Esophagus squamous epithelium (tissue), 5 donors: ENCODE measurements around the gene EPB41L4B. TPM values are rescaled to one million over a fixed set of nuclear protein-coding genes. Genes with fewer than 3 reads are reported as not detected.

Experiments
- DNase-seq: peaks from one replicate; lab custom pipeline; 2025; lab: John Stamatoyannopoulos, UW
- H3K27ac ChIP-seq, 4 donors: fragments of 200-600 bp; sonication (generic); one replicate each; pipeline ENCODE4 v1.5.1; 2016 to 2019; ENCODE audit warnings: mild to moderate bottlenecking in 1 of 4
- H3K27me3 ChIP-seq, 4 donors: fragments of 200-600 bp; sonication (generic); 1 replicate in 3 of 4; 2 replicates in 1 of 4; pipeline versions ENCODE4 v1.5.1 to v1.6.0; 2017 to 2021; ENCODE audit warnings: antibody characterized with exemption in 1 of 4
- H3K36me3 ChIP-seq, 3 donors: fragments of 200-600 bp; sonication (generic); one replicate each; pipeline ENCODE4 v1.5.1; 2016 to 2019
- H3K4me1 ChIP-seq, 3 donors: fragments of 200-600 bp; sonication (generic); one replicate each; pipeline ENCODE4 v1.5.1; 2017 to 2019
- H3K4me3 ChIP-seq, 4 donors: fragments of 200-600 bp; sonication (generic); 1 replicate in 3 of 4; 2 replicates in 1 of 4; pipeline ENCODE4 v1.5.1; 2016 to 2019; ENCODE audit warnings: mild to moderate bottlenecking in 2 of 4, moderate library complexity in 1 of 4
- H3K9me3 ChIP-seq, 3 donors: fragments of 200-600 bp; sonication (generic); one replicate each; pipeline ENCODE4 v1.5.1; 2016 to 2019
- CTCF ChIP-seq, 6 experiments: fragments of 450-650 bp in 4 of 6; fragments of 200-600 bp in 2 of 6; sonication (generic) in 2 of 6; IDR thresholded peaks; one replicate each; pipeline ENCODE4 v1.5.1; 2016 to 2019; ENCODE audit warnings: antibody characterized with exemption in 6 of 6, mild to moderate bottlenecking in 4 of 6, moderate library complexity in 4 of 6
- POLR2A ChIP-seq, 4 donors: fragments of 450-650 bp; IDR thresholded peaks; one replicate each; pipeline ENCODE4 v1.6.1; 2017; ENCODE audit warnings: antibody characterized with exemption in 4 of 4, mild to moderate bottlenecking in 4 of 4, moderate library complexity in 3 of 4
- WGBS, 2 donors: methylation state at CpG; one replicate each; pipeline ENCODE4 v1.1.5; 2018; 5-methylcytosine and 5-hydroxymethylcytosine counted together
- intact Hi-C: fragments of 100-400 bp; cut with DNase I; formaldehyde crosslinking; loops from one replicate; pipeline ENCODE4 v1.15.0; 2022
- total RNA-seq, 4 donors: library from RNA; depleted of rRNA; stranded (reverse); fragments of >200 nt; gene quantifications; one replicate each; pipeline ENCODE4 v1.1.0, GENCODE V29; 2016
- donor health status: DM: yes; HTN: yes; CAD: no.

Gene EPB41L4B
- total RNA-seq, 4 donors from 2014 or later: 0.45 to 3.8 (median 1.8) TPM

DNA sequence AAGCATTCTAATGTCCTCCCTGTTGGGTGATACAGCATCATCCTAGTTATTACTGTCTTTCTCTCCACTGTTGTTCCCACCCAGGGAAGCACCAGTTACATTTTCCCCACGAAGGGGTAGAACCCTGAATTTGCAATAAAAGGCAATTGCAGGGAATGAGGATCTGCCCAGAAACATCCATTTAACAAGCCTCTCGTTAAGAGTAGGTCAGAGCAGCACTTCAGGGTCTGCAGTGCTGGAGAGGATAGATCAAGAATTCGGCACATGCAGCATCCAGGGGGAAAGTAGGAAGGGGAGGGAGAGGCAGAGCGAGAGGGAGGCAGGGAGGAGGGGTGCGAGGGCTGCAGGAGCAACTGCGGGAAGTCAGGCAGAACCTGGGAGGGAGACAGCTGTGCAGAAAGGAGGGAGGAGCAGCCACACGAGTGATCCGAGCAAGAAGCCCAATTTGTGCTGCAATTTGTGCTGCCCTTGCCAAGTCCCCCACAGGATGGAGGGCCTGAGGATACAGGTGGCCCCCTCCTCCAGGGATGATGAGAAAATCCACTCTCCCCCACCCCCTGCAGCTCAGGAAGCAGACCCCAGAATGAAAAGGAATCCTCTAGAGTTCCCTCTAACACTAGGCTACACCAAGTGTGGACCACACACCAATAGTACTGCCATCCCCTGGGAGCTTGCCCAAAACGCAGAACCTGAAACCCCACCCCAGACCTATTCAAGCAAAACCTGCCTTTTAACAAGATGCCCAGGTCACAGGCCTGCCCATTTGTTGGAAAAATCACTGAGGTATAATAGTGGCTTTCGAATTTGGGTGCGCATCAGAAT is 62.2 kb downstream of the EPB41L4B start:
- no peak for DNase-seq
- H3K4me3 ChIP-seq: no peak overlapping the region

DNA sequence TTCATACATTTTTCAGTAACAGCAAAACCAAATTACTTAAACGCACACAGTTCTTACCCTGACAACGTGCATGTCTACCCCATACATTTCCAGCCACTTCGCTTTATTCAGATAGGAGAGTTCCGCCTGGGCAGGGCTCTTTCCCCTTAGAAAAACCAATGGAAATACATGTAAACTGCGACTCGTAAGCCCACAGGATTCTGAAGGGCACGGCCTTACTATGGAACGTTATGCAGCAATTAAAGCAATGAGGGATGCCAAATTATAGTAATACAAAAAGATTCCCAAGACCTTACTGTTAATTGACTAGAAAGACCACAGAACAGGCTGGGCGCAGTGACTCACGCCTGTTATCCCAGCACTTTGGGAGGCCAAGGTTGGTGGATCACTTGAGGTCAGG is 64.5 kb downstream of the EPB41L4B start:
- Histone ChIP-seq H3K27ac (no peak overlapping the region), H3K4me1 (peaks cover 0 to 7% (median 4%) of the 10 kb centered on the region in 3 donors), H3K36me3 (no peaks in the 10 kb centered on the region), H3K4me3 (no peak overlapping the region), H3K27me3 (peaks cover 0 to 4% (median 0%) of the 10 kb centered on the region in 4 donors), H3K9me3 (no peaks in the 10 kb centered on the region)
- DNase-seq: no peak
- no peak for TF ChIP-seq POLR2A (IDR thresholded peaks at IDR 0.05)
- no peak for TF ChIP-seq CTCF (IDR thresholded peaks at IDR 0.05)
- WGBS, 2 donors: 85 to 90% methylated on average over 10 of the region's 10 CpGs
- intact Hi-C loops: loop anchor here (10.0 kb wide), 1 partner anchor 58 kb away; no protein-coding TSS in a partner anchor

More for the DNA sequence above, 62.2 kb downstream of the EPB41L4B start:
- Histone ChIP-seq H3K36me3 (no peaks in the 10 kb centered on the region), H3K27ac (no peak overlapping the region), H3K27me3 (peaks cover 0 to 4% (median 0%) of the 10 kb centered on the region in 4 donors), H3K4me1 (peaks cover 0 to 5% (median 4%) of the 10 kb centered on the region in 3 donors), H3K9me3 (no peaks in the 10 kb centered on the region)
- TF ChIP-seq CTCF (IDR thresholded peaks at IDR 0.05) (no peak), POLR2A (IDR thresholded peaks at IDR 0.05) (no peak)
- intact Hi-C loops: loop anchor here (10.0 kb wide), 1 partner anchor 56 kb away; no protein-coding TSS in a partner anchor
- WGBS, 2 donors: 44 to 55% methylated on average over 9 to 10 of the region's 11 CpGs

DNA sequence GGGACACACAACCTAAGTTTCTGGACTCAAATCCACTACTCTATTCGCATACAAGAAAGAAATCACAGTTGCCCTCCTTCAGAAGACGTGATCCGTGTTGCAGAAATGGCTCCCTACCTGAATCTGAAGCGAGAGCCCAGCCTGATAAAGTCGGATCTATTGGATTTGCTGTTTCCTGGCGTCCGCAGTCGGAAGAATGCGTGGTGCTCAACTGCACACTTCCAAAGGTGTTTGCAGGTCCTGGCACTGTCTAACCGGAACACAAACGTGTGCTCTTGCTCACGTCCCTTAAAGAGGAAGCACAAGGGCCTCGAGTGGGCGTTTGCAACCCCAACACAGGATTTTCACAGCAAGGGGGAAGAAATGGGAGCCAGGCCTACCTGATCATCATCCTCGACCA is 65.5 kb downstream of the EPB41L4B start:
- Histone ChIP-seq H3K27me3 (peaks cover 0 to 4% (median 0%) of the 10 kb centered on the region in 4 donors), H3K36me3 (no peaks in the 10 kb centered on the region), H3K9me3 (no peaks in the 10 kb centered on the region), H3K4me3 (no peak overlapping the region), H3K27ac (no peak overlapping the region), H3K4me1 (peaks cover 0 to 7% (median 4%) of the 10 kb centered on the region in 3 donors)
- no peak for DNase-seq
- 86 to 91% methylated on average over 12 to 15 of the region's 15 CpGs for WGBS, 2 donors
- intact Hi-C loops: loop anchor here (10.0 kb wide), 1 partner anchor 59 kb away; no protein-coding TSS in a partner anchor
- TF ChIP-seq POLR2A (IDR thresholded peaks at IDR 0.05): no peak
- TF ChIP-seq CTCF (IDR thresholded peaks at IDR 0.05): no peak

DNA sequence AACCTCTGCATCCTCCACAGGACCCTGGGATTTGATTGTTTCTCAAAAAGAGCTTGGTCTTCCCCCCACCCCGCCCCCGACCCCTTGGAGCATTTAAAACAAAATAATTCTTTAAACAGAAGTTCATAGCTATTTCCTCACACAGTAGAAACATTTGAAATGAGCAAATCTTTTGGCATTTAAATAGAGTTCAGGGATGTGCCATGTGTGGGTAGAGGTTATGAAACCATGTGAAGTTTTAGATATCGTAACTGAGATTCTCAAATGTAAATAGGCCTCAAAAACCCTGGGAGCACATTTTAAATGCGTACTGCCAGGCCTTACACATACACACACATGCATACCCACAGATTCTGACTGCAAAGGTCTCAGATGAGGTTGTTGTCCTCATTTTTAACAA is 66.5 kb downstream of the EPB41L4B start:
- Histone ChIP-seq H3K4me1 (peaks cover 0 to 7% (median 4%) of the 10 kb centered on the region in 3 donors), H3K9me3 (no peaks in the 10 kb centered on the region), H3K27me3 (peaks cover 0 to 4% (median 0%) of the 10 kb centered on the region in 4 donors), H3K4me3 (no peak overlapping the region), H3K36me3 (no peaks in the 10 kb centered on the region), H3K27ac (peak overlapping the region in 1 of 4 donors; percentile 28)
- no peak for DNase-seq
- intact Hi-C loops: loop anchor here (10.0 kb wide), 1 partner anchor 60 kb away; no protein-coding TSS in a partner anchor
- 66 to 83% methylated on average over 2 to 3 of the region's 4 CpGs for WGBS, 2 donors
- TF ChIP-seq CTCF (IDR thresholded peaks at IDR 0.05): no peak
- TF ChIP-seq POLR2A (IDR thresholded peaks at IDR 0.05): no peak
